ENCODE results near the gene EGFL7. TPM values are rescaled to one million over a fixed set of nuclear protein-coding genes. Genes with fewer than 3 reads are reported as not detected.

The EGFL7 gene
- total RNA-seq, 1 donor from 2014 or later, result 272 TPM

GRCh38 chr9:136673975-136674785 is 11.5 kb downstream of the EGFL7 start:
- Histone ChIP-seq H3K9me3 (no peaks in the 10 kb centered on the region), H3K36me3 (peaks cover 0 to 7% of the 10 kb centered on the region in 2 donors), H3K4me1 (peaks cover 10% of the 10 kb centered on the region), H3K4me3 (no peak overlapping the region), H3K27ac (no peak overlapping the region), H3K27me3 (no peaks in the 10 kb centered on the region)
- no peak for DNase-seq (ENCODE audit: extremely low spot score in 2 of 2)
- intact Hi-C loops (cut with DNase I), result no loop called here
- TF ChIP-seq POLR2A (IDR thresholded peaks at IDR 0.05) (no peak), POLR2AphosphoS5 (IDR thresholded peaks at IDR 0.05; ENCODE audit: insufficient read depth in 1 of 2, low read depth in 1 of 2) (no peak)
- TF ChIP-seq, protein P1, sequence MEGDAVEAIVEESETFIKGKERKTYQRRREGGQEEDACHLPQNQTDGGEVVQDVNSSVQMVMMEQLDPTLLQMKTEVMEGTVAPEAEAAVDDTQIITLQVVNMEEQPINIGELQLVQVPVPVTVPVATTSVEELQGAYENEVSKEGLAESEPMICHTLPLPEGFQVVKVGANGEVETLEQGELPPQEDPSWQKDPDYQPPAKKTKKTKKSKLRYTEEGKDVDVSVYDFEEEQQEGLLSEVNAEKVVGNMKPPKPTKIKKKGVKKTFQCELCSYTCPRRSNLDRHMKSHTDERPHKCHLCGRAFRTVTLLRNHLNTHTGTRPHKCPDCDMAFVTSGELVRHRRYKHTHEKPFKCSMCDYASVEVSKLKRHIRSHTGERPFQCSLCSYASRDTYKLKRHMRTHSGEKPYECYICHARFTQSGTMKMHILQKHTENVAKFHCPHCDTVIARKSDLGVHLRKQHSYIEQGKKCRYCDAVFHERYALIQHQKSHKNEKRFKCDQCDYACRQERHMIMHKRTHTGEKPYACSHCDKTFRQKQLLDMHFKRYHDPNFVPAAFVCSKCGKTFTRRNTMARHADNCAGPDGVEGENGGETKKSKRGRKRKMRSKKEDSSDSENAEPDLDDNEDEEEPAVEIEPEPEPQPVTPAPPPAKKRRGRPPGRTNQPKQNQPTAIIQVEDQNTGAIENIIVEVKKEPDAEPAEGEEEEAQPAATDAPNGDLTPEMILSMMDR (IDR thresholded peaks at IDR 0.05), result no peak

DNA sequence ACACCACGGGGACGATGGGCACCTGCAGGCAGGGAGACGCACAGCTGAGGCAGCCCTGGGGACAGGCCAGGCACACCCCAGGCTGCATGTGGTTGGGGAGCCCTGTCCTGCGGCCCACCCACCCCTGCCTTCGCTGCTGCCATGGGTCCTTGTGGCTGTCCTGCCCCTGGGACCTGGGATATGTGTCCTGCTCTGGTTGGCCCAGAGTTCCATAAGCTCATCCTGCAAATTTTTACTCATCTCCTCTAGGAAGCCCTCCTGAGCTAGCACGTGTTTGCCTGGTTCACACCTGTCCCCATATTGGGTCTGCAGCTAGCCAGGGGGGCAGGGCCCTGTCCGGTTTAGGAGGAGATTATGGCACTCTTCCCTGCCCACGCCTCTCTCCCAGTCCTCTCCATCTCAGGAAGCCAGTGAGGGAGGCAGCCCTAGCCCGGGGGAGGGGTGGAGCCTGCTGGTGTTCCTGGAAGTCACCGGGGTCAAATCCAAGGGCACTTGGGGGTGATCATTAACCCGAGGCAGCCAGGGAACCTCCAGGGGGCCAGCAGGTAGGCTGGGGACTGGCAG is 12.2 kb downstream of the EGFL7 start:
- intact Hi-C loops (cut with DNase I), result no loop called here
- Histone ChIP-seq H3K4me1 (peaks cover 15% of the 10 kb centered on the region), H3K4me3 (no peak overlapping the region), H3K9me3 (no peaks in the 10 kb centered on the region), H3K27ac (no peak overlapping the region), H3K36me3 (peaks cover 0 to 7% of the 10 kb centered on the region in 2 donors), H3K27me3 (no peaks in the 10 kb centered on the region)
- DNase-seq (ENCODE audit: extremely low spot score in 2 of 2), result no peak
- TF ChIP-seq POLR2A (IDR thresholded peaks at IDR 0.05), result no peak
- TF ChIP-seq, protein P1 (IDR thresholded peaks at IDR 0.05), result no peak
- TF ChIP-seq POLR2AphosphoS5 (IDR thresholded peaks at IDR 0.05; ENCODE audit: insufficient read depth in 1 of 2, low read depth in 1 of 2), result no peak

GRCh38 chr9:136675477-136676296 is 13.0 kb downstream of the EGFL7 start:
- intact Hi-C loops (cut with DNase I), result no loop called here
- H3K4me3 ChIP-seq, result no peak overlapping the region
- peaks cover 15% of the 10 kb centered on the region for H3K4me1 ChIP-seq
- no peaks in the 10 kb centered on the region for H3K27me3 ChIP-seq
- H3K27ac ChIP-seq, result no peak overlapping the region
- DNase-seq (ENCODE audit: extremely low spot score in 2 of 2), result no peak
- TF ChIP-seq, protein P1 (IDR thresholded peaks at IDR 0.05), result no peak
- TF ChIP-seq POLR2AphosphoS5 (IDR thresholded peaks at IDR 0.05; ENCODE audit: insufficient read depth in 1 of 2, low read depth in 1 of 2) (no peak), POLR2A (IDR thresholded peaks at IDR 0.05) (no peak)
- H3K36me3 ChIP-seq, result peaks cover 0 to 7% of the 10 kb centered on the region in 2 donors
- no peaks in the 10 kb centered on the region for H3K9me3 ChIP-seq

GRCh38 chr9:136676297-136676794 is 13.6 kb downstream of the EGFL7 start:
- H3K36me3 ChIP-seq, result peaks cover 0 to 7% of the 10 kb centered on the region in 2 donors

More at GRCh38 chr9:136676297-136676794, 13.6 kb downstream of the EGFL7 start:
- no peak for DNase-seq (ENCODE audit: extremely low spot score in 2 of 2)
- H3K4me3 ChIP-seq, result no peak overlapping the region
- no peak for TF ChIP-seq POLR2AphosphoS5 (IDR thresholded peaks at IDR 0.05; ENCODE audit: insufficient read depth in 1 of 2, low read depth in 1 of 2)
- no peak for TF ChIP-seq POLR2A (IDR thresholded peaks at IDR 0.05)
- TF ChIP-seq, protein P1 (IDR thresholded peaks at IDR 0.05), result no peak
- H3K4me1 ChIP-seq, result peaks cover 15% of the 10 kb centered on the region
- no peaks in the 10 kb centered on the region for H3K27me3 ChIP-seq
- intact Hi-C loops (cut with DNase I), result no loop called here
- no peaks in the 10 kb centered on the region for H3K9me3 ChIP-seq
- no peak overlapping the region for H3K27ac ChIP-seq

Data from vagina (tissue), 2 donors.